Smooth muscle cell (in vitro differentiated cells): Measurements from ENCODE around the gene CFAP410. TPM values are rescaled to one million over a fixed set of nuclear protein-coding genes. Genes with fewer than 3 reads are reported as not detected.

Experiments used
- DNase-seq: peaks from one replicate; lab custom pipeline; 2025; ENCODE audit not compliant: unreplicated experiment; lab: John Stamatoyannopoulos, UW
- H2AFZ ChIP-seq: fragments of 200-600 bp; sonication (generic); 2 replicates; pipeline ENCODE4 v1.6.0; 2016; ENCODE audit warnings: antibody characterized with exemption, low read depth, mild to moderate bottlenecking
- H3F3A ChIP-seq: fragments of 200-600 bp; sonication (generic); 2 replicates; pipeline ENCODE4 v1.6.0; 2017; ENCODE audit warnings: antibody characterized with exemption, low read depth
- H3K27ac ChIP-seq: fragments of 200-600 bp; sonication (generic); 2 replicates; pipeline ENCODE4 v1.5.1; 2016; ENCODE audit warnings: low read depth, mild to moderate bottlenecking
- H3K27me3 ChIP-seq: fragments of 200-600 bp; sonication (generic); 2 replicates; pipeline ENCODE4 v1.6.1; 2016; ENCODE audit warnings: low read depth, mild to moderate bottlenecking
- H3K36me3 ChIP-seq: fragments of 200-600 bp; sonication (generic); 2 replicates; pipeline ENCODE4 v1.5.1; 2016; ENCODE audit warnings: low read depth
- H3K4me1 ChIP-seq: fragments of 200-600 bp; sonication (generic); 2 replicates; pipeline ENCODE4 v1.5.1; 2016; ENCODE audit warnings: low read depth
- H3K4me2 ChIP-seq: fragments of 200-600 bp; sonication (generic); 2 replicates; pipeline ENCODE4 v1.6.0; 2016; ENCODE audit warnings: mild to moderate bottlenecking
- H3K4me3 ChIP-seq: fragments of 200-600 bp; sonication (generic); 2 replicates; pipeline ENCODE4 v1.5.1; 2016; ENCODE audit warnings: mild to moderate bottlenecking
- H3K79me2 ChIP-seq: fragments of 200-600 bp; sonication (generic); 2 replicates; pipeline ENCODE4 v1.6.0; 2016; ENCODE audit warnings: low read depth, mild to moderate bottlenecking
- H3K9ac ChIP-seq: fragments of 200-600 bp; sonication (generic); 2 replicates; pipeline ENCODE4 v1.6.0; 2016; ENCODE audit warnings: low read depth
- H3K9me3 ChIP-seq: fragments of 200-600 bp; sonication (generic); replicated peaks from 2 replicates; pipeline ENCODE4 v1.5.1; 2016; ENCODE audit warnings: low read depth
- H4K20me1 ChIP-seq: fragments of 200-600 bp; sonication (generic); 2 replicates; pipeline ENCODE4 v1.6.0; 2016; ENCODE audit warnings: low read depth
- WGBS: methylation state at CpG from one replicate; pipeline ENCODE4 v1.1.7; 2016; ENCODE audit warnings: low lambda C conversion rate; 5-methylcytosine and 5-hydroxymethylcytosine counted together
- polyA plus RNA-seq: library from polyadenylated mRNA; unstranded; fragments of >200 nt; fragmentation: Nextera tagmentation; extraction: Ambion mirVana; gene quantifications from 2 replicates; pipeline ENCODE4 v1.2.1, GENCODE V29; 2016
- total RNA-seq: library from RNA; depleted of rRNA; stranded (reverse); fragments of >200 nt; gene quantifications from 2 replicates; pipeline ENCODE4 v1.2.3, GENCODE V29; 2014
- TF ChIP-seq, protein P1 (sequence below): fragments of 200-600 bp; sonication (generic); IDR thresholded peaks from 2 replicates; pipeline ENCODE4 v1.5.1; 2017; ENCODE audit warnings: borderline replicate concordance, mild to moderate bottlenecking, antibody characterized with exemption; ENCODE audit not compliant: insufficient read depth, poor library complexity, severe bottlenecking

The CFAP410 gene
- total and polyA plus RNA-seq, 2 experiments from 2014 or later: 6.5 to 21.7 TPM

GRCh38 chr21:44377201-44377921 is 38.2 kb upstream of the CFAP410 start:
- H2AFZ ChIP-seq: no peak overlapping the region
- H3K36me3 ChIP-seq: no peaks in the 10 kb centered on the region
- no peak for DNase-seq
- no peaks in the 10 kb centered on the region for H3K9me3 ChIP-seq
- H3K27me3 ChIP-seq: no peaks in the 10 kb centered on the region
- H3K79me2 ChIP-seq: no peaks in the 10 kb centered on the region
- TF ChIP-seq, protein P1, sequence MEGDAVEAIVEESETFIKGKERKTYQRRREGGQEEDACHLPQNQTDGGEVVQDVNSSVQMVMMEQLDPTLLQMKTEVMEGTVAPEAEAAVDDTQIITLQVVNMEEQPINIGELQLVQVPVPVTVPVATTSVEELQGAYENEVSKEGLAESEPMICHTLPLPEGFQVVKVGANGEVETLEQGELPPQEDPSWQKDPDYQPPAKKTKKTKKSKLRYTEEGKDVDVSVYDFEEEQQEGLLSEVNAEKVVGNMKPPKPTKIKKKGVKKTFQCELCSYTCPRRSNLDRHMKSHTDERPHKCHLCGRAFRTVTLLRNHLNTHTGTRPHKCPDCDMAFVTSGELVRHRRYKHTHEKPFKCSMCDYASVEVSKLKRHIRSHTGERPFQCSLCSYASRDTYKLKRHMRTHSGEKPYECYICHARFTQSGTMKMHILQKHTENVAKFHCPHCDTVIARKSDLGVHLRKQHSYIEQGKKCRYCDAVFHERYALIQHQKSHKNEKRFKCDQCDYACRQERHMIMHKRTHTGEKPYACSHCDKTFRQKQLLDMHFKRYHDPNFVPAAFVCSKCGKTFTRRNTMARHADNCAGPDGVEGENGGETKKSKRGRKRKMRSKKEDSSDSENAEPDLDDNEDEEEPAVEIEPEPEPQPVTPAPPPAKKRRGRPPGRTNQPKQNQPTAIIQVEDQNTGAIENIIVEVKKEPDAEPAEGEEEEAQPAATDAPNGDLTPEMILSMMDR: no peak
- no peaks in the 10 kb centered on the region for H3K4me1 ChIP-seq
- H3K9ac ChIP-seq: no peak overlapping the region
- no peak overlapping the region for H3K4me2 ChIP-seq
- no peak overlapping the region for H3K4me3 ChIP-seq
- H4K20me1 ChIP-seq: no peaks in the 10 kb centered on the region
- H3F3A ChIP-seq: no peaks in the 10 kb centered on the region
- WGBS: 83% methylated on average over 24 of the region's 24 CpGs
- H3K27ac ChIP-seq: no peak overlapping the region

GRCh38 chr21:44376606-44377005 is 37.4 kb upstream of the CFAP410 start:
- no peak overlapping the region for H3K4me2 ChIP-seq
- no peaks in the 10 kb centered on the region for H4K20me1 ChIP-seq
- DNase-seq: no peak
- WGBS: 91% methylated on average over 9 of the region's 9 CpGs
- no peak overlapping the region for H2AFZ ChIP-seq
- H3K9ac ChIP-seq: no peak overlapping the region
- no peaks in the 10 kb centered on the region for H3K9me3 ChIP-seq
- no peaks in the 10 kb centered on the region for H3F3A ChIP-seq
- no peaks in the 10 kb centered on the region for H3K4me1 ChIP-seq
- no peak overlapping the region for H3K4me3 ChIP-seq
- H3K79me2 ChIP-seq: no peaks in the 10 kb centered on the region
- no peaks in the 10 kb centered on the region for H3K27me3 ChIP-seq
- no peaks in the 10 kb centered on the region for H3K36me3 ChIP-seq
- TF ChIP-seq, protein P1: no peak
- no peak overlapping the region for H3K27ac ChIP-seq

DNA sequence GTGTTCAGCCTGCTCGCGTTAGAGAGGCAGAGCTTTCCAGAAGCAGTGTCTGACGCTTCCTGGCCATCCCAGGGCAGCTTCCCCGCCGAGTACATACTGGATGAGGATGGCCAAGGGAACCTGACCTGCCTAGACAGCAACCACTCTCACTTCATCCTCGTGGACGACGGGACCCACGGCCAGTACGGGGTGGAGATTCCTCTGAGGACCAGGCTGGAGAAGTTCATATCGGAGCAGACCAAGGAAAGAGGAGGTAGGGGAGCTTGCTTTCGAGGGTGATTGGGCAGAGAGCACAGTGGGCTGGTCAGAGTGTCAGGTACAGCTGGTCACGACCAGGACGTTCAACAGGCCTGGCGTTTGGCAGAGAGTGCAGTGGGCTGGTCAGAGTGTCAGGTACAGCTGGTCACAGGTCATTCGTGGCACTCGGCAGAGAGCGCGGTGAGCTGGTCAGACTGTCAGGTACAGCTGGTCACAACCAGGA is 36.6 kb upstream of the CFAP410 start:
- H2AFZ ChIP-seq: no peak overlapping the region
- no peaks in the 10 kb centered on the region for H3K79me2 ChIP-seq
- DNase-seq: no peak
- no peaks in the 10 kb centered on the region for H3K27me3 ChIP-seq
- 94% methylated on average over 19 of the region's 19 CpGs for WGBS
- H3K4me3 ChIP-seq: no peak overlapping the region
- no peak overlapping the region for H3K27ac ChIP-seq
- TF ChIP-seq, protein P1: no peak
- no peak overlapping the region for H3K4me2 ChIP-seq
- no peaks in the 10 kb centered on the region for H3K9me3 ChIP-seq
- H3F3A ChIP-seq: no peaks in the 10 kb centered on the region
- no peaks in the 10 kb centered on the region for H3K36me3 ChIP-seq
- H3K9ac ChIP-seq: no peak overlapping the region
- H3K4me1 ChIP-seq: no peaks in the 10 kb centered on the region
- no peaks in the 10 kb centered on the region for H4K20me1 ChIP-seq

DNA sequence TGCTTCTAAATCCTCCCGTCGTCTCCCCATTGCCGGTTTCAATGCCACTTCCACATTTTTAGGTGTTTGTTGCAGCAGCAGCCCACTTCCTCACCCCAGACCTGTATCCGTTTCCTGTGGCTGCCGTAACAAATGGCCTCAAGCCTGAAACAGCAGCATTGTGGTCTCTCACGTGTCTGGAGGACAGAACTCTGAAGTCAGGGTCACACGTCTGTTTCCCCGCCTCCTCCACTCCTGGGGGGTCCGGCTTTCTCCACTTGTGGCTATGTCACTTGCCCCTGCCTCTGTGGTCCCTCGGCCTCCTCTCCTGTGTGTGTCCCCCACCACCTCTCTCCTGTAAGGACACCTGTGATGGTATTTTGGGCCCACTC is 36.1 kb upstream of the CFAP410 start:
- Histone ChIP-seq H3K4me3 (no peak overlapping the region), H4K20me1 (no peaks in the 10 kb centered on the region), H3K4me2 (no peak overlapping the region), H2AFZ (no peak overlapping the region), H3K9me3 (no peaks in the 10 kb centered on the region), H3K79me2 (no peaks in the 10 kb centered on the region), H3K27ac (no peak overlapping the region), H3K9ac (no peak overlapping the region), H3F3A (no peaks in the 10 kb centered on the region), H3K4me1 (no peaks in the 10 kb centered on the region), H3K36me3 (no peaks in the 10 kb centered on the region), H3K27me3 (no peaks in the 10 kb centered on the region)
- WGBS: 95% methylated on average over 10 of the region's 10 CpGs
- TF ChIP-seq, protein P1: no peak
- no peak for DNase-seq
